Measurements from ENCODE around the gene NXNL1. TPM values are rescaled to one million over a fixed set of nuclear protein-coding genes. Genes with fewer than 3 reads are reported as not detected.
A peak's percentile ranks its signal among the peaks of the same experiment; 100 is the strongest.
"Not testable (repeated sequence)": the region's sequence is repeated elsewhere in the genome, so short reads cannot be mapped to it uniquely, and the experiment has no call there.

NXNL1 gene
- total RNA-seq, 2 experiments from 2014 or later = not detected

GRCh38 chr19:17479325-17479791 is 18.6 kb upstream of the NXNL1 start:
- DNase-seq (no peak), ATAC-seq (no peak)
- H3K4me3 Mint-ChIP-seq = no peak overlapping the region
- H3K4me1 Mint-ChIP-seq = no peaks in the 10 kb centered on the region
- H3K36me3 Mint-ChIP-seq = no peaks in the 10 kb centered on the region
- H3K27me3 Mint-ChIP-seq = no peaks in the 10 kb centered on the region
- no peak overlapping the region for H3K27ac Mint-ChIP-seq
- no peaks in the 10 kb centered on the region for H3K9me3 Mint-ChIP-seq (ENCODE audit: low read depth)
- CTCF ChIA-PET = interaction anchor here (1.5 kb wide), 1 partner anchor 13 kb away, joined by 5 read pairs; no protein-coding TSS in a partner anchor

DNA sequence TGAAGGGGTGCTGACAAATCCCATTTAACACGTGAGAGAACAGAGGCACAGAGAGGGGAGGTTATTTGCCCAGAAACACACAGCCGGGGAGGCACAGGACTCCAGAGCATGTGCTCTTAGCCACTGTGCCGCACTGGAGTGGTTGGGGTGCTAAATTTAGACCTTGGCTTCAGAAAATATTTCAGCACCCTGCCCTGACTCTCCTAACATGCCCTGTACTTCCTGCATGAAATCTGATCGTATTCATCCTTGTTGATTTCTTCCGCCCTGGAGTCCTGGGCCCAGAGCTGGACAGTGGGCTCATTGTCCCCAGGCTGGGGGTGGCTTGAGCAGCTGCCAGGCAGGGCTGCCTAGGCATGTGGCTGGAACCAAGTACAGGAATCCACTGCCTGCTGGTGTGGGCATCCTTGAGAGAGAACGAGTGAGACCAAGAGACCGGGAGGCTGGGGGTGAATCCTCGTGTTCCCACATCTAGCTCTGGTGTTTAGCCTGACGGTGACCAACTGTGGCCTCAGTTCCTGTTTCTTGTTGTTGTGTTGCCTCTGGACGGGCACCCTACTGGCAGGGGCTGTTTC is 14.9 kb upstream of the NXNL1 start:
- no peak overlapping the region for H3K27ac Mint-ChIP-seq
- H3K4me3 Mint-ChIP-seq = no peak overlapping the region
- peaks cover 5% of the 10 kb centered on the region for H3K27me3 Mint-ChIP-seq
- H3K36me3 Mint-ChIP-seq = no peaks in the 10 kb centered on the region
- H3K9me3 Mint-ChIP-seq (ENCODE audit: low read depth) = no peaks in the 10 kb centered on the region
- no peak for DNase-seq
- CTCF ChIA-PET = no interaction called here
- H3K4me1 Mint-ChIP-seq = peaks cover 17% of the 10 kb centered on the region
- ATAC-seq = no peak

DNA sequence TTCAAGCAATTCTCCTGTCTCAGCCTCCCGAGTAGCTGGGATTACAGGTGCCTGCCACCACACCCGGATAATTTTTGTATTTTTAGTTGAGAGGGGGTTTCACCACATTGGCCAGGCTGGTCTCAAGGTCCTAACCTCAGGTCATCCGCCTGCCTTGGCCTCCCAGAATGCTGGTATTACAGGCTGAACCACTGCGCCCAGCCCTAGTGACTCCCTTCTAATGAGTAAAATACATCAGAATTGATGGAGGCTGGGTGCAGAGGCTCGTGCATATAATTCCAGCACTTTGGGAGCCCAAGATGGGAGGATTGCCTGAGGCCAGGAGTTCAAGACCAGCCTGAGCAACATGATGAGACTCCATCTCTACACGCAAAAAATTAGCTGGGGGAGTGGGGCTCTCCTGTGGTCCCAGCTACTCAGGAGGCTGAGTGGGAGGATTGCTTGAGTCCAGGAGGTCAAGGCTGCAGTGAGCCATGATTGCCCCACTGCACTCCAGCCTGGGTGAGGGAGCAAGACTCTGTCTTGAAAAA is 14.3 kb upstream of the NXNL1 start:
- CTCF ChIA-PET = interaction anchor here (5.5 kb wide), 1 partner anchor 21 kb away, joined by 40 read pairs; no protein-coding TSS in a partner anchor
- not testable (repeated sequence) for ATAC-seq; H3K36me3 Mint-ChIP-seq; H3K27ac Mint-ChIP-seq; H3K4me3 Mint-ChIP-seq; DNase-seq; H3K9me3 Mint-ChIP-seq (ENCODE audit: low read depth); H3K27me3 Mint-ChIP-seq
- H3K4me1 Mint-ChIP-seq = peaks cover 17% of the 10 kb centered on the region

GRCh38 chr19:17473041-17473440 is 12.3 kb upstream of the NXNL1 start:
- no peak overlapping the region for H3K4me3 Mint-ChIP-seq
- peaks cover 7% of the 10 kb centered on the region for H3K27me3 Mint-ChIP-seq
- CTCF ChIA-PET = interaction anchor here (0.9 to 5.5 kb wide), 5 partner anchors 8 to 50 kb away, joined by 3 to 40 read pairs (median 5); no protein-coding TSS in a partner anchor
- DNase-seq (peak; percentile 53), ATAC-seq (no peak)
- no peaks in the 10 kb centered on the region for H3K9me3 Mint-ChIP-seq (ENCODE audit: low read depth)
- H3K36me3 Mint-ChIP-seq = no peaks in the 10 kb centered on the region
- H3K4me1 Mint-ChIP-seq = peaks cover 24% of the 10 kb centered on the region
- peak overlapping the region; percentile 37 for H3K27ac Mint-ChIP-seq

- Mint-ChIP-seq H3K4me3 (peak overlapping the region; percentile 90), H3K27ac (peak overlapping the region; percentile 36), H3K9me3 (ENCODE audit: low read depth) (no peaks in the 10 kb centered on the region), H3K27me3 (peaks cover 7% of the 10 kb centered on the region), H3K36me3 (no peaks in the 10 kb centered on the region), H3K4me1 (peaks cover 24% of the 10 kb centered on the region)
- CTCF ChIA-PET = interaction anchor here (0.6 to 5.5 kb wide), 6 partner anchors 9 to 99 kb away, joined by 3 to 40 read pairs (median 4); no protein-coding TSS in a partner anchor
- DNase-seq (no peak), ATAC-seq (no peak)
Measured at GRCh38 chr19:17471410-17472125, 10.8 kb upstream of the NXNL1 start.

DNA sequence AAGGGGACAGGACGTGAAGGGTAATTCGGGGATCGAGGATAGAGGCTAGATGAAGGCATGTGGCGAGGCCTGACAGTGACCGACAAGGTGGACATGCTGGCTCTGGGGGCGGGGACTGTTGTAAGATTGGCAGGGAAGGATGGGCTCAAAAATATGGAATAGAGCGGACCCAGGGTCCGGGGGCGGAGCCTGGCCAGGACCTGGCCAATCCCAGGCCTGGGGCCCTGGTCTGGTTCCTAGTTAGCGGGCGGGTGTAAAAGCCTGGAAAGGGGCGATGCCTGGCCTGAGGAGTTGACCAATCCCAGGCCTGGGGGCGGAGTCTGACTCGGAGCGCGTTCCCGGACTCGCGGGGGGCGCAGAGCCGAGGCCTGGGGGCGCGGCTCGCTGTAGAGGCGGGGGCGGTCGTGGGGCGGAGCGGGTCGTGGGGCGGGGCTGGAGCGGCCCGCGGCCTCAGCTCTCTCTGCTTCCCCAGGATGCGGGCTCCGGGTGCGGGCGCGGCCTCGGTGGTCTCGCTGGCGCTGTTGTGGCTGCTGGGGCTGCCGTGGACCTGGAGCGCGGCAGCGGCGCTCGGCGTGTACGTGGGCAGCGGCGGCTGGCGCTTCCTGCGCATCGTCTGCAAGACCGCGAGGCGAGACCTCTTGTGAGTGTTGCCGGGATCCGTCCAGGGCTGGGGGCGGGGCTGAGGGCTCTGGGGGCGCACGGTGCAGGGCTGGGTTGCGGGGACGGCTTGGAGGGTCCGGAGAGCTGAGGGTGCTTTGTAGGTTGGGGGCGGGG is 9.5 kb upstream of the NXNL1 start, which contains the start of gene SLC27A1:
Gene SLC27A1 (plus strand): TSS at position 457 of the 774 bp plus-strand sequence. CDS start 17 bp downstream, at position 474.
- H3K27me3 Mint-ChIP-seq = peaks cover 11% of the 10 kb centered on the region
- H3K4me1 Mint-ChIP-seq = peaks cover 29% of the 10 kb centered on the region
- peak within 1 kb of the TSS; percentile 88 for H3K27ac Mint-ChIP-seq
- H3K4me3 Mint-ChIP-seq = peak within 1 kb of the TSS; percentile 90
- CTCF ChIA-PET = interaction anchor here (5.5 kb wide), 1 partner anchor 26 kb away, joined by 40 read pairs; no protein-coding TSS in a partner anchor
- H3K36me3 Mint-ChIP-seq = no peaks in the 10 kb centered on the region
- H3K9me3 Mint-ChIP-seq (ENCODE audit: low read depth) = no peaks in the 10 kb centered on the region
- DNase-seq = peak; percentile 94
- peak; percentile 90 for ATAC-seq

GRCh38 chr19:17469481-17470067 is 8.8 kb upstream of the NXNL1 start:
- peak overlapping the region; percentile 90 for H3K4me3 Mint-ChIP-seq
- peaks cover 29% of the 10 kb centered on the region for H3K4me1 Mint-ChIP-seq
- CTCF ChIA-PET = interaction anchor here (1.1 to 5.5 kb wide), 5 partner anchors 17 to 104 kb away, joined by 3 to 40 read pairs (median 4); partner anchors contain the start of gene TMEM221
- ATAC-seq (peak; percentile 81), DNase-seq (peak; percentile 97)
- no peaks in the 10 kb centered on the region for H3K9me3 Mint-ChIP-seq (ENCODE audit: low read depth)
- H3K36me3 Mint-ChIP-seq = no peaks in the 10 kb centered on the region
- H3K27ac Mint-ChIP-seq = peak overlapping the region; percentile 88
- peaks cover 11% of the 10 kb centered on the region for H3K27me3 Mint-ChIP-seq

DNA sequence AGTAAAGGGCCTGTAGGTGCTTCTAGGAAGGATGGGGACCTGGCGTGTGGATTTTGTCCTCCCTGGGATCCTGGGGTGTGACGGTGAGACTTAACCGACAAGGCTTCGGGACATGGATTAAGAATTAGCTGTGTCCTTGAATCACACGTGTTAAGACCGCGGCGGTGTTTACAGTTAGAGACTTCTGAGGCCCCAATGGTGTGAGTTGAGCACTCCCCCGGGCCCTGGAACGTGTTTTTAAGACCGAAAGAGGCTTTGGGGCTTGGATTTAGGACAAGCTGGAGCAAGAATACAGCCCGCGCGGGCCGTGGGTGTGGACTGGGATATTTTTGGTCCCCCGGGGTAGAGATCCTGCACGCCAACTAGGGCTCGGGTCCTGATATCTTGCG is 8.4 kb upstream of the NXNL1 start:
- ATAC-seq = no peak
- peaks cover 11% of the 10 kb centered on the region for H3K27me3 Mint-ChIP-seq
- CTCF ChIA-PET = interaction anchor here (0.6 to 1.7 kb wide), 5 partner anchors 16 to 176 kb away, joined by 3 to 5 read pairs (median 4); partner anchors contain the start of gene TMEM221
- H3K9me3 Mint-ChIP-seq (ENCODE audit: low read depth) = no peaks in the 10 kb centered on the region
- H3K27ac Mint-ChIP-seq = no peak overlapping the region
- H3K36me3 Mint-ChIP-seq = no peaks in the 10 kb centered on the region
- H3K4me3 Mint-ChIP-seq = peak overlapping the region; percentile 90
- no peak for DNase-seq
- peaks cover 29% of the 10 kb centered on the region for H3K4me1 Mint-ChIP-seq

- Mint-ChIP-seq H3K9me3 (ENCODE audit: low read depth) (no peaks in the 10 kb centered on the region), H3K36me3 (no peaks in the 10 kb centered on the region), H3K27ac (no peak overlapping the region), H3K4me1 (peaks cover 26% of the 10 kb centered on the region), H3K4me3 (peak overlapping the region; percentile 90), H3K27me3 (peaks cover 11% of the 10 kb centered on the region)
- ATAC-seq = no peak
- no peak for DNase-seq
- CTCF ChIA-PET = interaction anchor here (0.6 to 3.3 kb wide), 6 partner anchors 15 to 175 kb away, joined by 3 to 8 read pairs (median 4); partner anchors contain the start of gene TMEM221
Measured at GRCh38 chr19:17468302-17469091, 7.8 kb upstream of the NXNL1 start.

GRCh38 chr19:17467471-17468301 is 7.0 kb upstream of the NXNL1 start:
- Mint-ChIP-seq H3K4me3 (no peak overlapping the region), H3K9me3 (ENCODE audit: low read depth) (no peaks in the 10 kb centered on the region), H3K27ac (no peak overlapping the region), H3K4me1 (peaks cover 18% of the 10 kb centered on the region), H3K27me3 (peaks cover 11% of the 10 kb centered on the region), H3K36me3 (no peaks in the 10 kb centered on the region)
- CTCF ChIA-PET = interaction anchor here (1.7 to 3.5 kb wide), 5 partner anchors 26 to 154 kb away, joined by 4 to 28 read pairs (median 8); partner anchors contain the start of genes BST2 and MVB12A
- ATAC-seq (no peak), DNase-seq (no peak)

DNA sequence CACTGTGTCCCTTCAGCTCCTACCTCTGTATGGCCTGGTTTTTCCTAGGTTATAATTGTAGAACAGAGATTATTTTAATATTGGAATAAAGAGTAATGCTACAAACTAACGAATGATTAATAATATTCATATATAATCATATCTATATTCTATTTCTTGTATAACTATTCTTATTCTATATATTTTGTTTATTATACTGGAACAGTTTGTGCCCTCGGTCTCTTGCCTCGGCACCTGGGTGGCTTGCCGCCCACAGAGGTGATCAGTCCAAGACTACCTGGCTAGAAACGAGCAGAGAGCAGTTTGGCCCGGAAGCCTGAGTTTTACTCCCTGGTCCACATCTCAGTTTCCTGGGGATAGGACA is 5.7 kb upstream of the NXNL1 start:
- peaks cover 11% of the 10 kb centered on the region for H3K27me3 Mint-ChIP-seq
- no peak overlapping the region for H3K4me3 Mint-ChIP-seq
- no peak for ATAC-seq
- no peaks in the 10 kb centered on the region for H3K36me3 Mint-ChIP-seq
- no peak overlapping the region for H3K27ac Mint-ChIP-seq
- peaks cover 12% of the 10 kb centered on the region for H3K4me1 Mint-ChIP-seq
- DNase-seq = no peak
- CTCF ChIA-PET = interaction anchor here (0.5 to 3.5 kb wide), 24 partner anchors 10 to 1122 kb away, joined by 3 to 28 read pairs (median 5); partner anchors contain the start of genes BABAM1, BST2, MRPL34 and MVB12A
- no peaks in the 10 kb centered on the region for H3K9me3 Mint-ChIP-seq (ENCODE audit: low read depth)

Measured in activated CD8-positive, alpha-beta memory T cell treated with anti-CD3 and anti-CD28 coated beads, Interleukin-2, amount 10 ng/mL, durations not matched to agents 7 days and 5 days (primary cell).